NCI-H1092 treated with DMSO at 0.1 percent for 48 hours (cell line): ENCODE data around the gene RNASET2.
A peak's percentile ranks its signal among the peaks of the same experiment; 100 is the strongest.

Experiments
- DNase-seq: peaks from one replicate; lab custom pipeline; 2025; lab: John Stamatoyannopoulos, UW

RNASET2 gene

GRCh38 chr6:166956444-166957086 is at the start of gene RNASET2:
TSS of gene RNASET2 (minus strand) at chr6:166956550. CDS start at chr6:166956182, 368 bp downstream.
- DNase-seq: peak; percentile 93

GRCh38 chr6:167005350-167006159 is 49.2 kb upstream of the RNASET2 start:
- no peak for DNase-seq

- DNase-seq: no peak
Observed at GRCh38 chr6:167000759-167001158, 44.4 kb upstream of the RNASET2 start.

GRCh38 chr6:166999884-167000253 is 43.5 kb upstream of the RNASET2 start:
- DNase-seq: no peak

- DNase-seq: peak; percentile 99
Observed at GRCh38 chr6:166999145-166999883, 43.0 kb upstream of the RNASET2 start, which contains the start of gene CEP43. TSS of gene CEP43 (plus strand) at chr6:166999397. CDS start at chr6:166999413, 16 bp downstream.

- peak; percentile 57 for DNase-seq
Observed at GRCh38 chr6:166998256-166999144, 42.1 kb upstream of the RNASET2 start.

GRCh38 chr6:166997768-166998255 is 41.5 kb upstream of the RNASET2 start:
- peak; percentile 60 for DNase-seq

- DNase-seq: no peak
Observed at GRCh38 chr6:166997348-166997747, 41.0 kb upstream of the RNASET2 start.

- no peak for DNase-seq
Observed at GRCh38 chr6:166996406-166996805, 40.1 kb upstream of the RNASET2 start.

GRCh38 chr6:166989427-166990032 is 33.2 kb upstream of the RNASET2 start:
- peak; percentile 36 for DNase-seq

GRCh38 chr6:166988674-166989201 is 32.4 kb upstream of the RNASET2 start:
- no peak for DNase-seq

- no peak for DNase-seq
Observed at GRCh38 chr6:166987930-166988329, 31.6 kb upstream of the RNASET2 start.

GRCh38 chr6:166987448-166987847 is 31.1 kb upstream of the RNASET2 start:
- no peak for DNase-seq

GRCh38 chr6:166980738-166981137 is 24.4 kb upstream of the RNASET2 start:
- DNase-seq: no peak

- DNase-seq: no peak
Observed at GRCh38 chr6:166977621-166978525, 21.5 kb upstream of the RNASET2 start.

- DNase-seq: no peak
Observed at GRCh38 chr6:166976636-166977035, 20.3 kb upstream of the RNASET2 start.

- no peak for DNase-seq
Observed at GRCh38 chr6:166972101-166972500, 15.8 kb upstream of the RNASET2 start.

GRCh38 chr6:166971271-166971670 is 14.9 kb upstream of the RNASET2 start:
- no peak for DNase-seq

GRCh38 chr6:166970776-166971175 is 14.4 kb upstream of the RNASET2 start:
- no peak for DNase-seq

GRCh38 chr6:166970091-166970490 is 13.7 kb upstream of the RNASET2 start:
- DNase-seq: no peak
